ENCODE measurements around the gene ATP6V1C2. TPM values are rescaled to one million over a fixed set of nuclear protein-coding genes. Genes with fewer than 3 reads are reported as not detected.

Gene ATP6V1C2
- total and polyA plus RNA-seq, 2 donors (not counting 3 experiments of a cell fraction or from before 2014, with no cell fraction given), result 0.03 to 0.13 TPM

DNA sequence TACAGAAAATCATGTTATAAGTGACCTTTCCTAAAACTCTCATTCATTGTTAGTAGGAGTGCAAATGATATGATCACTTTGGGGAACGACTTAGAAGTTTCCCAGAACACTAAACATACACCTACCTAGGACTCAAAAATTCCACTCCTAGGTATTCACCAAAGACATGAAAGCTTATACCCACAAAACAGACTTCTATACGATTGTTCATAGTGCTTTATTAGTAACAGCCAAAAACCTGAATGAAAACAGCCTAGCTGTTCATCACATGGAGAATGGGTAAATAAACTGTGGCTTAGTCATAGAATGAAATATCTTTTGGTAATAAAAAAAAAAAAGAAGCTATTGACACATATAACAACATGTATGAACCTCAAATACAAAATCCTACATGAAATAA lies 40.5 kb upstream of the ATP6V1C2 start:
- Histone ChIP-seq H3K27ac (ENCODE audit: insufficient read depth, low read depth, low read length) (no peak overlapping the region), H3K4me3 (replicated peaks in 1 of 3; ENCODE audit: insufficient read depth in 1 of 3, low read depth in 1 of 3, low read length in 3 of 3) (no peak overlapping the region), H3K9me3 (replicated peaks; ENCODE audit: control insufficient read depth, insufficient read depth, low read length) (no peaks in the 10 kb centered on the region), H3K4me1 (ENCODE audit: control insufficient read depth, extremely low read depth, insufficient read depth, low read length) (no peaks in the 10 kb centered on the region), H3K36me3 (ENCODE audit: control insufficient read depth in 2 of 2, extremely low read depth in 1 of 2, insufficient read depth in 2 of 2, low read length in 2 of 2) (peaks cover 0 to 4% of the 10 kb centered on the region in 2 experiments), H3K27me3 (ENCODE audit: control insufficient read depth in 2 of 2, insufficient read depth in 2 of 2, low read length in 2 of 2) (no peaks in the 10 kb centered on the region), H3K9me1 (replicated peaks; ENCODE audit: control insufficient read depth, extremely low read depth, insufficient read depth, low read length) (no peaks in the 10 kb centered on the region), H3K79me2 (ENCODE audit: control insufficient read depth, insufficient read depth, low read length) (peaks cover 21% of the 10 kb centered on the region), H3K9ac (replicated peaks; ENCODE audit: extremely low read depth, insufficient read depth, low read length) (no peak overlapping the region), H4K20me1 (replicated peaks; ENCODE audit: control insufficient read depth, extremely low read depth, insufficient read depth, low read length) (no peaks in the 10 kb centered on the region), H3K4me2 (ENCODE audit: insufficient read depth, low read length) (no peak overlapping the region), H2AFZ (ENCODE audit: low read depth, low read length) (no peak overlapping the region)
- CTCF ChIA-PET, result interaction anchor here (1.5 kb wide), 1 partner anchor 21 kb away, joined by 3 read pairs; no protein-coding TSS in a partner anchor
- dilution Hi-C loops (cut with MboI; ENCODE audit: extremely low pct_ligation_motif_present, low sequenced_read_pairs), result no loop called here
- intact Hi-C loops (cut with micrococcal nuclease), result no loop called here
- BruUV-seq (replicated peaks), result no TSS peak
- no peak for DNase-seq (ENCODE audit: low read depth, low spot score)
- POLR2A ChIA-PET, result no interaction called here
- no peak for FAIRE-seq
- TF ChIP-seq POLR2AphosphoS5 (IDR thresholded peaks at IDR 0.05; ENCODE audit: insufficient read depth, low read depth, low read length) (no peak), EZH2 (IDR thresholded peaks at IDR 0.05; ENCODE audit: borderline replicate concordance, low read depth, low read length, severe bottlenecking) (no peak), JUN (IDR thresholded peaks at IDR 0.05; ENCODE audit: borderline replicate concordance, insufficient read depth, insufficient read length, low read depth) (no peak), MYC (IDR thresholded peaks at IDR 0.05; ENCODE audit: low read depth, low read length) (no peak), CTCF (IDR thresholded peaks at IDR 0.05; ENCODE audit: extremely low read depth in 1 of 2, insufficient read depth in 1 of 2, low read depth in 1 of 2, low read length in 2 of 2) (no peak), POLR2A (IDR thresholded peaks at IDR 0.05; ENCODE audit: low read depth, low read length) (no peak), MAX (IDR thresholded peaks at IDR 0.05; ENCODE audit: insufficient read depth, insufficient read length) (no peak), GATA2 (IDR thresholded peaks at IDR 0.05; ENCODE audit: insufficient read depth, insufficient read length, low read depth, low read length) (no peak), FOS (IDR thresholded peaks at IDR 0.05; ENCODE audit: borderline replicate concordance, insufficient read depth, low read length) (no peak)

All from endothelial cell of umbilical vein (primary cell).